Activated CD8-positive, alpha-beta memory T cell treated with anti-CD3 and anti-CD28 coated beads for 4 hours (primary cell): ENCODE results near the gene SYCP2L.
"Not testable (repeated sequence)": the region's sequence is repeated elsewhere in the genome, so short reads cannot be mapped to it uniquely, and the experiment has no call there.

Source experiments
- DNase-seq, 2 donors: peaks; one replicate each; pipeline ENCODE4 v3.0.0-alpha.2; 2020; ENCODE audit warnings: low read depth in 2 of 2

Gene SYCP2L

GRCh38 chr6:10957414-10957886, 70.6 kb downstream of the SYCP2L start:
- DNase-seq = no peak

- no peak for DNase-seq
These were observed 73.3 kb downstream of the SYCP2L start for GRCh38 chr6:10960171-10960570.

- no peak for DNase-seq
These were observed 75.0 kb downstream of the SYCP2L start for GRCh38 chr6:10961837-10962236.

DNA sequence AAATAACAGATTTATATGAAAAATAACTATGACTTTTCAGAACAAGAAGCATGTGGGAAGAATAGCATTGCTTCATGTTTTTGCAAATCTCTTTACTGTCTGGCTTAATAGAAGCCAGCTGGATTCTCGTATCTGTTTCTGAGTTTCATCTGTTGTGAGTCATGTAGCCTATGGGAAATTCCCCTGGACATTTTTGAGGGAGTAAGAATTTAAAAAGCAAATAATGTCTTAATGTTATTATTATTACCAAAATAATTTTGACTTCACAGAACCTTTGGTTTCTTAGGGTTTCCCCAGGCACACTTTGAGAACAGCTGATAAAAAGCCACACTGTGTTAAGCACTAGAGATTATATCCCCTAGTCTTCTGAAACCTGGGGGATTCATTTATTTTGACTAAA, 75.8 kb downstream of the SYCP2L start:
- DNase-seq = no peak

DNA sequence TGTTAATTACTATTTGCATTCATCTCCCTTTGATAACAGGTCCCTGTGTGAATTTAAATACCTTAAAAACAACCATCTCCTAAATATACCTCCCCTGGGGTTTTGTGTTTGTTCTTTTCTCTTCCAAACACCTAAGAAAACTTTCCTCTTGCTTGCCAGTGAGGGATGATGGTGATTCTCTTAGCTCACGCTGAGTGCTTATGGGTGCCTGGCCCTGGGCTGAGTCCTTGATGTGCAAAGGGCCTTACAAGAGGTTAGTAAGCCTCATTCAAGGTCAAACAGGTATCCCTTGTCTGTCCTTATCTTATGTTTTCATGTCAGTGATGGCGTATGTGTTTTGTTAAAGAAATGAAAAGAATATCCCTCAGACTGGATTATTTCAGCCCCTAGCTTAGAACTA, 76.3 kb downstream of the SYCP2L start:
- no peak for DNase-seq

GRCh38 chr6:10964684-10965083, 77.8 kb downstream of the SYCP2L start:
- DNase-seq = no peak

DNA sequence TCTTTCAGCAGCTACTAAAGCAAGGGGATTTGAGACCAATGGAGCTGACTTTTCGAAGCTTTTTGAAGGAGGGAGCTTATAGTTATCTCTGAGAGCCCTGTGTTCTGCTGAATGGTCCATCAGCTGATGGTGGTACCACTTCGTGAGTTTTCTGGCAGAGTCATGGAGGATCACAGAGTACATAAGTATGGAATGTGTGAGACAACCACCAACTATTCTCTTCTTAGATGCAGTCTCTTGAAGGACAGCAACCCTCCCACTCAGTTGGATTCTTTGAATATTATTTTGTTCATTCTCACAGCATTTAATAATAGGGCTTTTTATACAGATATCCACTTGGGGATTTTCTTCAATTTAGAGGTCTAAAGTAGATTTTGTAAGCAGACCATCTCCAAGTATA, 81.9 kb downstream of the SYCP2L start:
- no peak for DNase-seq

DNA sequence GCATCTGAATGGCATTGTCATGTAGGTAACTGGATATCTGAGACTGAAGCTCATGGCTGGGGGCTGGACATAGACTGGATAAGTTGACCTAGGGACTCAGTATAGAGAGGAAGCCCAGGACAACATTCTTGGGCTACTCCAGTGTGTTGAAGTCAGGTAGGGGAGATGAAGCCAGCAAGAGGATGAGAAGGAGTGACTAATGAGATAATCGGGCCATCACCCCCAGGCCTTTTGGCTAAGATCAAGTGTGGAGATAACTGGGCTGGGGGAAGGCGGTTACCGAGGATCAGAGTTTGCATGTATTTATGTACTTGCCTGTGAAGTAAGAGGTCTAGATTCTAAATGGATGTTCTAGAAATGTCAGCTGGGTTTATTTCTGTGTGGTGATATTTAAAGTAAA, 83.9 kb downstream of the SYCP2L start:
- DNase-seq = no peak

DNA sequence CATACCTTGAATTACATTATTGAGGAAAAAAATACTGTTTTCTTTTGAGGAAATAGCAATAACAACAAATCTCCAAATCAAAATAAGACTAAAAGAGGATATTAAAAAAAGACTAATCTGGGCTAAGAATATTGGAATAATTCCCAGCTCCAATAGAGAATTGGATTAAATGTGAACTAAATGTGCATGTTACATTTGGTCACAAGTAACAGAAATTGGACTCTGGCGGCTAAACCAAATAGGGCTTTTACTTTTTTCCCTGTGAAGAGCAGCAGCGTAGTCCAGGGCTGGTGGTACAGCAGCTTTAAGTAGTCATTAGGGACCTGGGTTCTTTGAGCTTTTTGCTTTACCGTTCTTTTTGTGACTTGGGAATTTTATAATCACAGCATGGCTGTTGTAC, 85.3 kb downstream of the SYCP2L start:
- no peak for DNase-seq

GRCh38 chr6:10976571-10976970, 89.7 kb downstream of the SYCP2L start:
- DNase-seq = no peak

GRCh38 chr6:10977231-10977968, 90.5 kb downstream of the SYCP2L start:
- no peak for DNase-seq

DNA sequence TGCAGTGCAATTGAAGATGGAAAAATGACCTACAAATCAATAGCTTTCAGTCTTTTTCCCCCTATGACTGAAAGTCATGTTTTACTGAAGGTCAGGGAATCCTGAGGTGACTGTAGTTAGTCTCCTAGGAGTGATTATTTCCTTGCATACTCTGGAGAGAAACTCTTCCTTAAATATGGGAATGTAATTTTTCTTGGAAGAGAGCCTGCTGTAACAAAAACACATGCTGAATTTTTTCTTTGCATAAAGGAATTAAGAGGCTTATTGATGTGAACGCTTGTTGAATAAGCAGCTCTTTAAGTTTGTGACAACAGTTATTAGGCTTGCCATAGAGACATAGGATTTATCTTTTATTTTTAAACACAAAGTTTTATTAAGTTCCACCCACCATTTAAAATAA, 92.8 kb downstream of the SYCP2L start:
- no peak for DNase-seq

DNA sequence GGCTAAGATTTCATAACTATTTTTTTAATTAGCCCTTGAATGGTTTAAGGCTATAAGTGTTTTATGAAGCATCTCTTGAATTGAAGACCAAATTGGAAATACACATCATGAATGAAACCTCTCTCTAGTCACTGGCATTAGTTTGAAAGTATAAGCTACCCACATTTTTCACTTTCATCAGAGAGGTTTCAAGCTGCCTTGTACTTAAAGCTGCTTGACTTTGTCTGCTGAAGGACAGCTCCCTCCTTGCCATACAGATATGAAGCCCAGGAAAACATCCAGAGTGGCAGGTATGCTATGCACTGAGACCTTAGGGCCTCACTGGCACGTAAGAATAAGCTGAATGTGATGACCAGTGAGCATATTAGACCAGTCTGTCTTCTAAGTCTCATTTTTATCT, 94.6 kb downstream of the SYCP2L start:
- DNase-seq = no peak

- DNase-seq = not testable (repeated sequence)
These were observed 98.1 kb downstream of the SYCP2L start for GRCh38 chr6:10984959-10985358.

DNA sequence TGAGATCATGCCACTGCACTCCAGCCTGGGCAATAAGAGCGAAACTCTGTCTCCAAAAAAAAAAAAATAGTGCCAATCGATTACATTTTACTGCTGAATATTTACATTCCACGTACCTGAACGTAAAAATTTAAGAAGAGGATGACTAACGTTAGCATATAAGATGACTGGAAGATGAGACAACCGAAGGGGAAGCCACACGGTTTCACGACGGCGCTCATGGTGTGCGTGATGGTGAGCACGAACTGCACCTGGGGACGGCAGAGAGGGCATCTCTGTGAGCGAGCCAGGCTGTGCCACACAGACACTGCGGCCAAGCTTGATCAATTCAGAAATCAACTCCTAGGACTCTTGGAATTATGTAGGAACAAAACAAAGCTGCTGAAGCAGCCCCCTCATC, 102.7 kb downstream of the SYCP2L start:
- DNase-seq = no peak

GRCh38 chr6:10991115-10991514, 104.3 kb downstream of the SYCP2L start:
- no peak for DNase-seq

GRCh38 chr6:10993896-10994295, 107.0 kb downstream of the SYCP2L start:
- DNase-seq = no peak

DNA sequence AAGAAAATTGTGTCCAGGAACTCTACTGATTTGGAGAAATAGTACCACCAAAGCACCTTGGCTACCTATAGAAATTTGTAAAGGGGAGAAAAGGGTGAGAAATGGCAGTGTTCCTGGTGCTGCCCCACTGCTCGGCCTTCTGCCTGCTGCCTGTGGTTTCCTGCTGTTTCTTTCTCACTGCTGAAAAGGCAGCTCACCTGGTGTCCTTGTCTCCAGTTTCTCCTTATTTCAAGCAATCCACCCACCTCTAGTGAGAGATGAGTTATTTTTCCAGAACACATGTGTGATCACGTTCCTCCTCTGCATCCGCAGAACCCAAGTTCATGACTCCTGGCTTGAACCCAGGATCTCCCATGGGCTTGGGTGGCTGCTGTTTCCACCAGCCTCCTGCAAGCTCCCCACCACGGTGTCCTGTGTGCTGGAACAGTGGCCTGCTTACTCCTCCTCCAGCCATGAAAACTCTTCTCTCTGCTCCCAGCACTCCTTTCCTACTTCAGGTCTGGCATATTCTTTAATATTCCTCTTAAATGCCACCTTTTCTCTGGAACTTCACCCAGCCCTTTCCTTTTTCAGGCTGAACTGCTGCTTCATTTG, 108.4 kb downstream of the SYCP2L start:
- DNase-seq = no peak

GRCh38 chr6:10999994-11000393, 113.1 kb downstream of the SYCP2L start:
- no peak for DNase-seq

GRCh38 chr6:11002176-11002575, 115.3 kb downstream of the SYCP2L start:
- DNase-seq = no peak

DNA sequence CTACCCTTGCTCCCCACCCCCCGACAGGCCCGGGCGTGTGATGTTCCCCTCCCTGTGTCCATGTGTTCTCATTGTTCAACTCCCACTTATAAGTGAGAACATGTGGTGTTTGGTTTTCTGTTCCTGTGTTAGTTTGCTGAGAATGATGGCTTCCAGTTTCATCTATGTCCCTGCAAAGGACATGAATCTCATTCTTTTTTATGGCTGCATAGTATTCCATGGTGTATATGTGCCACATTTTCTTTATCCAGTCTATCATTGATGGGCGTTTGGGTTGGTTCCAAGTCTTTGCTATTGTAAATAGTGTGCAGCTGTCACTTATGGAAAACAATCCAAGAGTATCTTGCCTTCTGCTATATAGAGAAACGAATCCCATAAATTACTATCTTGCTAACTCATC, 116.4 kb downstream of the SYCP2L start:
- DNase-seq = not testable (repeated sequence)

GRCh38 chr6:11006061-11006460, 119.2 kb downstream of the SYCP2L start:
- no peak for DNase-seq

GRCh38 chr6:11007715-11008608, 121.1 kb downstream of the SYCP2L start:
- no peak for DNase-seq
